GM12878 (cell line): ENCODE measurements around the gene KAZN. TPM values are rescaled to one million over a fixed set of nuclear protein-coding genes. Genes with fewer than 3 reads are reported as not detected.
A peak's percentile ranks its signal among the peaks of the same experiment; 100 is the strongest.

Source experiments
- ASH2L ChIP-seq: fragments of 300-600, 200-600 bp; sonication (generic); IDR thresholded peaks from 2 replicates; pipeline ENCODE4 v1.6.1; 2017; ENCODE audit warnings: low read depth, mild to moderate bottlenecking, borderline replicate concordance
- ATF7 ChIP-seq: fragments of 450-650 bp; IDR thresholded peaks from 2 replicates; pipeline ENCODE4 v1.6.1; 2016; ENCODE audit warnings: low read depth, mild to moderate bottlenecking
- BMI1 ChIP-seq: fragments of 450-650 bp; IDR thresholded peaks from 2 replicates; pipeline ENCODE4 v1.6.1; 2016; ENCODE audit warnings: mild to moderate bottlenecking, moderate library complexity, borderline replicate concordance
- CHD2 ChIP-seq: IDR thresholded peaks from 2 replicates; pipeline ENCODE4 v1.6.1; 2011; ENCODE audit warnings: low read depth, low read length, improper control_type of control experiment, borderline replicate concordance
- IRF4 ChIP-seq: IDR thresholded peaks from 2 replicates; pipeline ENCODE4 v1.6.1; 2011; ENCODE audit warnings: low read depth, low read length
- NFYB ChIP-seq: IDR thresholded peaks from 2 replicates; pipeline ENCODE4 v1.6.1; 2011; ENCODE audit warnings: low read depth, mild to moderate bottlenecking, low read length, improper control_type of control experiment, moderate library complexity; ENCODE audit not compliant: insufficient read depth
- REST ChIP-seq: IDR thresholded peaks from 2 replicates; pipeline ENCODE4 v1.6.1; 2012; ENCODE audit warnings: mild to moderate bottlenecking, low read depth, low read length
- SMAD1 ChIP-seq: fragments of 450-650 bp; IDR thresholded peaks from 2 replicates; pipeline ENCODE4 v1.6.1; 2018; ENCODE audit warnings: mild to moderate bottlenecking, low read depth; ENCODE audit not compliant: partially characterized antibody
- SMAD5 ChIP-seq: IDR thresholded peaks from 2 replicates; pipeline ENCODE4 v1.6.1; 2016; ENCODE audit warnings: antibody characterized with exemption, low read depth
- YBX1 ChIP-seq: fragments of 450-650 bp; IDR thresholded peaks from 2 replicates; pipeline ENCODE4 v1.6.1; 2016; ENCODE audit warnings: antibody characterized with exemption
- ZBTB33 ChIP-seq: fragments of 450-650 bp; IDR thresholded peaks from 2 replicates; pipeline ENCODE4 v1.6.1; 2017; ENCODE audit warnings: mild to moderate bottlenecking
- ZBTB40 ChIP-seq: fragments of 450-650 bp; IDR thresholded peaks from 2 replicates; pipeline ENCODE4 v1.6.1; 2016; ENCODE audit warnings: mild to moderate bottlenecking, moderate library complexity, borderline replicate concordance
- ZSCAN29 ChIP-seq: fragments of 450-650 bp; IDR thresholded peaks from 2 replicates; pipeline ENCODE4 v1.6.1; 2017; ENCODE audit warnings: mild to moderate bottlenecking, moderate library complexity
- polyA plus RNA-seq, 11 experiments: library from polyadenylated mRNA; depleted of rRNA in 4 of 11; unstranded in 6 of 11; stranded (reverse) in 5 of 11; fragments of >200 nt; fragmentation: Nextera tagmentation in 4 of 11; fragmentation: Illumina TruSeq in 1 of 11; extraction: Ambion mirVana in 4 of 11; extraction: Trizol in 1 of 11; gene quantifications; 1 replicate in 1 of 11; 2 replicates in 10 of 11; pipeline versions ENCODE4 v1.2.1 to v1.2.3, GENCODE V29; 2011 to 2016; ENCODE audit warnings: inconsistent platforms in 2 of 11, missing spikeins in 2 of 11, low read depth in 1 of 11
- total RNA-seq, 4 experiments: library from RNA; depleted of rRNA in 3 of 4; stranded (reverse); fragments of >200 nt in 3 of 4; fragmentation: Illumina TruSeq in 1 of 4; extraction: Trizol in 1 of 4; gene quantifications; 2 replicates each; pipeline versions ENCODE4 v1.2.1 to v1.2.3, GENCODE V29; 2013 to 2021
- TF ChIP-seq, protein P1 (sequence below): IDR thresholded peaks from 2 replicates; pipeline ENCODE4 v1.6.1; 2011; ENCODE audit warnings: borderline replicate concordance, low read depth, mild to moderate bottlenecking, moderate library complexity, low read length; ENCODE audit not compliant: insufficient read depth, poor library complexity, severe bottlenecking
- TF ChIP-seq, protein P2 (sequence below): IDR thresholded peaks from 2 replicates; pipeline ENCODE4 v1.6.1; 2011; ENCODE audit warnings: low read depth, low read length, improper control_type of control experiment, borderline replicate concordance

Gene KAZN
- total and polyA plus RNA-seq, 10 of the 15 experiments (the other 5 are each of a cell fraction or from before 2014, with no cell fraction given) = 0.72 to 4.0 (median 1.2) TPM

DNA sequence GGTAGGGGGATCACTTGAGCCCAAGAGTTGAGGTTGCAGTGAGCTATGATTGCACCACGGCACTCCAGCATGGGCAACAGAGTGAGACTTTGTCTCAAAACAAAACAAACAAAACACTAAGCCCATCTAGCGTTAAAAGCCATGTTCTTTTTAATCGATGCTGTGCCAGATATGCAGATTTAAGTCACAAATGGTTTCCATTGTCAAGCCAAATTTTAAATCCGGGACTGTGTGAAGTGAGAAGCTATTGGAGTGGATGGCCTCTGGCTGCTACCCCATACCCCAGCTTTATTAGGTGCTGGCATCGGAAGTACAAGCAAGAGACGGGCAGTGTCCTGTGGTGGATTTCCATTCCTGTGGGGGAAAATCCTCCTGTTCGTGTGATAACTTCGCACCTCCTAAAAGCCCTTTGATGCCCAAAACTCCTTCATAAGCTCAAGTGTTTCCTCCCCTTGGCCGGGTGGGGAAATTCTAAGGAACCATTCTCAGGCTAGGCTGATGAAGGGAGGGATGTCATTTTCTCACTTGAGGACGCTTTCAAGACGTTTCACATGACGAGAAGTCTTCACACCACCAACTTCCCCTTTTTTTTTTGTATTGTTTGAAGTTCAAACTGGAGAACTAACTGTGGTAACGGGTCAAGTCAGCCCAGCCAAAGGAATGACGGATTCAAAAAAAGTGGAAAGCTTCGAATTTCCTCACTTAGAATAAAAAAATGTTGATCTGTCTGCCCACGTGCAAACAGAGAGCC, 140.8 kb downstream of the KAZN start (continued):
- TF ChIP-seq, protein P1, sequence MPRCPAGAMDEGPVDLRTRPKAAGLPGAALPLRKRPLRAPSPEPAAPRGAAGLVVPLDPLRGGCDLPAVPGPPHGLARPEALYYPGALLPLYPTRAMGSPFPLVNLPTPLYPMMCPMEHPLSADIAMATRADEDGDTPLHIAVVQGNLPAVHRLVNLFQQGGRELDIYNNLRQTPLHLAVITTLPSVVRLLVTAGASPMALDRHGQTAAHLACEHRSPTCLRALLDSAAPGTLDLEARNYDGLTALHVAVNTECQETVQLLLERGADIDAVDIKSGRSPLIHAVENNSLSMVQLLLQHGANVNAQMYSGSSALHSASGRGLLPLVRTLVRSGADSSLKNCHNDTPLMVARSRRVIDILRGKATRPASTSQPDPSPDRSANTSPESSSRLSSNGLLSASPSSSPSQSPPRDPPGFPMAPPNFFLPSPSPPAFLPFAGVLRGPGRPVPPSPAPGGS = no peak
- no peak for TF ChIP-seq BMI1
- TF ChIP-seq ZBTB33 = no peak
- no peak for TF ChIP-seq ZSCAN29
- TF ChIP-seq, protein P2, sequence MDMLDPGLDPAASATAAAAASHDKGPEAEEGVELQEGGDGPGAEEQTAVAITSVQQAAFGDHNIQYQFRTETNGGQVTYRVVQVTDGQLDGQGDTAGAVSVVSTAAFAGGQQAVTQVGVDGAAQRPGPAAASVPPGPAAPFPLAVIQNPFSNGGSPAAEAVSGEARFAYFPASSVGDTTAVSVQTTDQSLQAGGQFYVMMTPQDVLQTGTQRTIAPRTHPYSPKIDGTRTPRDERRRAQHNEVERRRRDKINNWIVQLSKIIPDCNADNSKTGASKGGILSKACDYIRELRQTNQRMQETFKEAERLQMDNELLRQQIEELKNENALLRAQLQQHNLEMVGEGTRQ = no peak; the same call in 1 of the 2 replicates
- peak; percentile 35; the same call in 1 of the 2 replicates for TF ChIP-seq CHD2
- TF ChIP-seq ASH2L = no peak
- no peak for TF ChIP-seq IRF4
- no peak for TF ChIP-seq ZBTB40
- TF ChIP-seq SMAD5 = no peak
- no peak for TF ChIP-seq SMAD1
- no peak for TF ChIP-seq REST
- TF ChIP-seq YBX1 = no peak
- TF ChIP-seq ATF7 = peak; percentile 61
- TF ChIP-seq NFYB = no peak
